GM12864 (cell line): ENCODE results near the gene AGPAT4.
"Not testable (repeated sequence)": the region's sequence is repeated elsewhere in the genome, so short reads cannot be mapped to it uniquely, and the experiment has no call there.

ENCODE experiments used
- DNase-seq: peaks from one replicate; pipeline ENCODE4 v3.0.0-alpha.2; 2011; ENCODE audit warnings: low read depth
- H3K4me3 ChIP-seq: 2 replicates; pipeline ENCODE4 v1.5.1; 2011; ENCODE audit warnings: mild to moderate bottlenecking, low read depth, low read length, control low read depth
- CTCF ChIP-seq: IDR thresholded peaks from 2 replicates; pipeline ENCODE4 v1.5.1; 2011; ENCODE audit warnings: low read depth, mild to moderate bottlenecking, moderate library complexity, low read length, control low read depth, inconsistent platforms; ENCODE audit errors: missing control alignments

AGPAT4 gene

GRCh38 chr6:161128680-161129196, 145.1 kb downstream of the AGPAT4 start:
- DNase-seq: no peak
- H3K4me3 ChIP-seq: no peak overlapping the region
- TF ChIP-seq CTCF: no peak

DNA sequence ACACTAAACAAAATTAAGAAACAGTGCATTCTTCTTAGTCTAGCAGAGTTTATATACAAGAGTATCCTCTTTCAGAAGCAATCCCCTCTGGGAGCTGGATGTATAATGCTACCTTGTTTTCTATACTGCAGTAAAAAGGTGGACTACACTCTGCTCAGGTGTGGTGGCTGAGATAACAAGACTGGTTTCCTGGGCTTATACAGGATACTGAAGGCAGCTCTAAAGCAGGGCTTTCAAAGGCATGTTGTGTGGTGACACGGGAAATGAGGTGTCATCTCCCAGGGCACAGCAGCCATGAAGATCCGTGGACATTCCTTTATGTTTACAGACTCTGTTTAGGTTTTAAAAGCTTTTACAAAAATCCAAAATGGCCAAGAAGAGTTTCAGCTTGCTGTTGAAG, 145.6 kb downstream of the AGPAT4 start:
- no peak overlapping the region for H3K4me3 ChIP-seq
- TF ChIP-seq CTCF: no peak

DNA sequence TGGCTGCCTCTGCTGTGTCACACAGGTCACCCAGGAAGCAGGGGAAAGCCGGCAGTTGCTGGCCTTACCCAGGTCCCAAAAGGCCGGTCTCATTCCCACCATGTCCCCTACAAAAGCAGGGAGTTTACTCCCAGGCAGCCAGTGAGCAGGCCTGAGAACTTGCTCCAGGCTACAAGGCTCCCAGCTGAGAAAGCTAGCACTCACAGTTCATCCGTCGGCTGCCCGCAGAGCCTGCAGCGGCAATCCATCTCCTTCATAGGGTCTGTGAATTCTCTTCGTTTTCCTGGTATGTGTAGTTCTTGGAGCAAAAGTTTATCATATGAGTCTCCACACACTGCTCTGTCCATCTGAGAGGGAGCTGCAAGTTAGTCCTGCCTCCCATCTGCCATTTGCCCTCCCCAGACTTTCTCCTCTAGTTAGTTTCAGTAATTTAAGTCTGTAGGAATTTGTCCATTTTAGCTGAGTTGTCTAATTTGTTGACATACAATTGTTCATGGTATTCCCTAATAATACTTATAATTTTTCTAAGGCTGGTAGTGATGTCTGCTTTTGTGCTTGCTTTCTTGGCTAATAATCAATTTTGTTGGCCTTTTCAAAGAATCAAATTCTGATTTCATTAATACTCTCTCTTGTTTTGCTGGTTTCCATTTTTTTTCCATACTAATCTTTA, 146.7 kb downstream of the AGPAT4 start:
- TF ChIP-seq CTCF: no peak
- DNase-seq: no peak
- no peak overlapping the region for H3K4me3 ChIP-seq

More for the DNA sequence above, 145.6 kb downstream of the AGPAT4 start:
- DNase-seq: no peak

DNA sequence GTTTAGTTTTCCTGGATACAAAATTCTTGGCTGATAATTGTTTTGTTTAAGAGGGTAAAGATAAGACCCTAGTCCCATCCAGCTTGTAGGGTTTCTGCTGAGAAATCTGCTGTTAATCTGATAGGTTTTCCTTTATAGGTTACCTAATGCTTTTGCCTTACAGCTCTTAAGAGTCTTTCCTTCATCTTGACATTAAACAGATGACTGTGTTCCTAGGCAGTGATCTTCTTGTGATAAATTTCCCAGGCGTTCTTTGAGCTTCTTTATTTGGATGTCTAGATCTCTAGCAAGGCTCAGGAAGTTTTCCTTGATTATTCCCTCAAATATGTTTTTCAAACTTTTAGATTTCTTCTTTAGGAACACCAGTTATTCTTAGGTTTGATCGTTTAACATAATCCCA, 148.3 kb downstream of the AGPAT4 start:
- no peak for DNase-seq
- TF ChIP-seq CTCF: no peak
- no peak overlapping the region for H3K4me3 ChIP-seq

DNA sequence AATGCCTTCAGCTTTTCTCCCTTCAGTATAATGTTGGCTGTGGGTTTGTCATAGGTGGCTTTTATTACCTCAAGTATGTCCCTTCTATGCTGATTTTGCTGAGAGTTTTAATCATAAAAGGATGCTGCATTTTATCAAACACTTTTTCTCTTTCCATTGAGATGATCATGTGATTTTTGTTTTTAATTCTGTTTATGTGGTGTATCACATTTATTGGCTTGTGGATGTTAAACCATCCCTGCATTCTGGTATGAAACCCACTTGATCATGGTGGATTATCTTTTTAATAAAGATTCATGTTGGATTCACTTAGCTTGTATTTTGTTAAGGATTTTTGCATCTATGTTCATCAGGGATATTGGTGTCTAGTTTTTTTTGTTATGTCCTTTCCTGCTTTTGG, 150.5 kb downstream of the AGPAT4 start:
- H3K4me3 ChIP-seq, DNase-seq: not testable (repeated sequence)

- H3K4me3 ChIP-seq: no peak overlapping the region
- no peak for TF ChIP-seq CTCF
- DNase-seq: no peak
Measured at GRCh38 chr6:161117942-161118341, 155.9 kb downstream of the AGPAT4 start.

DNA sequence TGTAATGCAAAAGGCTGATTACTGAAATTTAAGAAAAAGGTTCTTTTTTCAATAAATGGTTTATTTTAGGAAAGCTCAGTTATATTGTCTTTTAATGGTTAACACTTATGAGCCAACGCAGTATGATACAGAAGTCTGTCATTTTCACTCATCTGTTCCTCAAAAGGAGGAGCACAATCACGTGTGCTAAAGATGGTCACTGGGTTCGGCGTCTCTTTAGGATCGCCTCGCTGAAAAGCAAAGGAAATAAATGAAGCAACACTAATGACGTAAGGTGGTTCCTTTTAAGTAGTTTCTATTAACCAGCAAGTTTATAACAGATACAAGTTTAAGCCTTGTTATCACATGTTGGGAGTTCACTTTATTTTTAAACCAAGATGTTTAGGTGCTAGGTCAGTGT, 156.6 kb downstream of the AGPAT4 start:
- no peak for TF ChIP-seq CTCF
- no peak for DNase-seq

More for the DNA sequence above, 156.6 kb downstream of the AGPAT4 start:
- H3K4me3 ChIP-seq: no peak overlapping the region
